HL-60/S4 treated with phorbol 12-myristate 13-acetate at 8.2 ng/mL for 4 days and 3 days (cell line): Measurements from ENCODE around the gene CCR3.

Experiments used
- in situ Hi-C: fragments of 300-500 bp; cut with MboI; formaldehyde crosslinking; loops from 2 replicates; pipeline ENCODE4 v1.15.0; 2022; ENCODE audit warnings: low sequenced_read_pairs

CCR3 gene

DNA sequence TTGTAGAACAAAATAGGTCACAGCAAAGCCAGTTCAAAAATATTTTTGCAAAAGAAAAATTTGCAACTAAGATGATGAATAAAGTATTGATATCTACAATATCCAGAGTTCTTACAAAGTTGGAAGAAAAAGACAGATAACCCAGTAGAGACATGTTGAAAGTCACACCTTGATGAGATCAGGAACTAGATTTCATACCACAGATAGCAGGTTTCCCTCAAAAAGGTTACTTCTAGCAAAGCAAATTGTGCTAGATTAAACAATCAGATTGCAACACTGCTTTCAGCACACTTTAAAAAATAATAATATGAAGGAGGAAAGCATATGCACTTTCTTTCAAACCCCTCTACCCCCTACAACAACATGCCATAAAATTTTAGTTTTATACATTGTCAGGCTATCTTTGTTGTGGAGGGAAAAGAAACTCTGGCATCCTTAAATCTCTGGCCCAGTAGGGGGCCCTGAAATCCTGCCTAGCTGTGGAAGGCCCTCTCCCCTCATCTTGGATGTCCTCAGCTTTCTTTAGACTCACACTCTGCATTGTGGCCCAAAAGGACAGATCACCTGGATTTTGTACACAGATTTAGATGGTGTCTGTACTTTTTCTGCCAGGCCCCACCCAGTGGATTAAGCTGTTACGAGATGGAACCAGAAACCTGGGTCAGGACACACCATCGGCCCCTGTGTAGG, 50.9 kb downstream of the CCR3 start:
- in situ Hi-C loops, result no loop called here

DNA sequence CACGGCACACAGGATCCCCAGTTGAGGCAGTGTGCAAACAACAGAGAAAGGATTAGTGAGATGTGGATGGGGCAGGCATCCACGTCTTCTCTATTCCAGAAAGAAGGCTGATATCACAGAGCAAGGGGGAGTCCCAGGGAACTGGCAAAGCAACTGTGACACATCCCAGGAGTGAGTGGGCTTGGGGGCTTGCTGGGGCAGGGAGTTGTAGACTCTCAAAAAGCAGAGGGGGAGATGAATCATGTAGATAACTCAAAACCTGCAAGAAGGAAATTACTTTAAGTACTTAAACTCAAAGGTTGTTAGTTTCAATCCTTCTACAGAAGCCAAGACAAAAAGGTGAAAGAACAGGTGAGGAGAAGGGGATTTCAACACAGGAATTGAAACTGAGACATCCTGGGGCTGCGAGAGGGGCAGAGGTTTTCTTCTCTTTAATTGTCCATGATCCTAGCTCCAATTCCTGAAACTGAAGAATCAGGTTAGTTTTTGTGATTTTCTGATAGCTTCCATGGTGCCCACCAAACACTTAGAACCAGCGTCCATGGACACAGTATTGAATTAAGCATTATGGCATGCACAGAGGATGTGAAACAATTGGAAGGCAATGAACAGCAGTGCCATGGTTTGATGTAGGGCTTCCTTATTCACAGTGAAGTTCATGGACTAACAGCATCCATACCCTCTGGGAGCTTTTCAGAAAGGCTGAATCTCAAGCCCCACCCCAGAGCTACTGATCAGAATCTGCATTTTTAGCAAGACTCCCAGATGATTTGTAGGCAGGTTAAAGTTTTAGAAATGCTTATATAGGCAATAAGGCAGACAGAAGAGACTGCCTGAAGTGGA, 52.0 kb downstream of the CCR3 start:
- in situ Hi-C loops, result no loop called here

DNA sequence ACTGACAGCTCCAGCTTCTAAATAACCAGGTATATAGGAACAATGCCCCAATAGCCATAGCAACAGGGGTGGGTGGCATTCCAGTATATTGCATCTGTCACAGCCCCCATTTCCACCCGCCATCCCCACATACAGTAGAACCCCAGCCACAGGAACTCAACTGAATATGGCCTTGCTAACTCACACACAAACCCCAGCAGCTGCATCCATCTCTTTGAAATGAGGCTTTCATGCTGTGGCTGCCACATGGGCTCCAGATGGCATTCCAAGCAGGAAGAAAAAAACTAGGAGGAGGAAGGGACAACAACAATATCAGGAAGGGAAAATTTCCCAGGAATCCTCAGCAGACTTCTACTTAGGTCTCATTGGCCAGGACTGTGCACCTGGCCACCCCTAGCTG, 54.6 kb downstream of the CCR3 start:
- in situ Hi-C loops, result no loop called here

DNA sequence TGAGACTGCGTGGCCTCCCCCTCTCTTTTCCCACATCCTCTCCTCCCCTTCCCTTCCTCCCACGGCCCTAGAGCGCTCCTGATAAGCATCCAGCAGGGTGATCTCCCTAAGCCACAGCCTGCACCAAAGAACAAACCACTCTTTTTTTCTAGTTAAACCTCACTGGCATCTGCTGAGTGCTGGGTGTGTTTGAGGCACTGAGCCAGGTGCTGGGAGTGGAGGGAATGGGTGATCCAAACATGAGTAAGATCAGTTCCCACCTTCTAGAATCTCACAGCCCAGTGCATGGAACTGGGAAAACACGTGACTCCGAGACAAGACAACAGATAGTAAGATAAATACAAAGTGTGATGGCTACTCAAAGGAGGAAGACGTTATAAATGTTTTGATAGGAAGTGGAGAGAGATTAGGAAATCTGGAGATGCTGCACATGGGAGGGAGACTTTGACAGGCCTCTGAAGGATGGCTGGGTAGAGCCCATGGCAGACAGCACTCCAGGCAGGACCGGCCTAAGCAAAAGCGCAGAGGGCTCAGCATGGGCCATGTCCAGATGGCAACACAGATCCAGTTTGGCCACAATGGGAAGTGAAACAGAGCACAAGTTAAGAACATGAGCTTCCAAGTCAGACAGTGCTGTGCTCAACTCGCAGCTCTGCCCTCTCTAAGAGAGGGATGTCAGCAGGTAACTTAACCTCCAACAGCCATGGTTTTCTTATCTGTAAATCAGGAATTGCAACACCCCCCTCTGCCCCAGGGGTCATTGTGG, 55.6 kb downstream of the CCR3 start:
- in situ Hi-C loops, result no loop called here

DNA sequence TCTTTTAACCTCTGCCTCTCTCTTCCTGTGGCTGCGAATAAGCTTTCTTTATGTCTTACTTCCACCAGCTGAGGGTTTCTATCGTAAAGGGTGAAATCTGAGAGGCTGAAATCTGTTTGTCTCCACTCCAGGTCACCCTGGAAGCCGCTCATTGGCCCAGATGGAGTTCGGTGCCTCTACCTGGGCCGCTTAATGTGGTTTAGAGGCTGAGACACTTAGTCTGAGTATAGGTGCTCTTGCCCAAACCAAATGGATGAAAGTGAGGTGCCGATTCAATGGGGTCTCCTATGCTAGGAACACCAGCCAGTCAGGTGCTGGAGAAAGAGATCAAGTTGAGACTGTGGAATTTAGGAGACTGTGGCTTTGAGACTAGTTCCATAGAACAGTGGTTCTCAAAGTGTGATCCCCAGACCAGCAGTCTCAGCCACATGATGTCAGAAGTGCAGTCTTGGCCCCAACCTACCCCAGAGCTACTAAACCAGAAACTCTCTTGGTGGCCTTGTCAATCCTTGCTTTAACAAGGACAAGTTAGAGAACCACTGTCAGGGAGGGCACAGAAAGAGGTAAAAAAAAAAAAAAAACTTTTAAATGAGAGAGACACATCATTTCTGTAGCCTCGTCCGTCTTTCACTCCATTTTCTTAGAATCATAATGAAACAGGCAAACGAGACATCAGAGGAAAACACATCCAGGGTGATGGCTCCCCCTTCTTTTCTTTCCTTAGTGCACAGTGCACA, 56.8 kb downstream of the CCR3 start:
- in situ Hi-C loops, result no loop called here

DNA sequence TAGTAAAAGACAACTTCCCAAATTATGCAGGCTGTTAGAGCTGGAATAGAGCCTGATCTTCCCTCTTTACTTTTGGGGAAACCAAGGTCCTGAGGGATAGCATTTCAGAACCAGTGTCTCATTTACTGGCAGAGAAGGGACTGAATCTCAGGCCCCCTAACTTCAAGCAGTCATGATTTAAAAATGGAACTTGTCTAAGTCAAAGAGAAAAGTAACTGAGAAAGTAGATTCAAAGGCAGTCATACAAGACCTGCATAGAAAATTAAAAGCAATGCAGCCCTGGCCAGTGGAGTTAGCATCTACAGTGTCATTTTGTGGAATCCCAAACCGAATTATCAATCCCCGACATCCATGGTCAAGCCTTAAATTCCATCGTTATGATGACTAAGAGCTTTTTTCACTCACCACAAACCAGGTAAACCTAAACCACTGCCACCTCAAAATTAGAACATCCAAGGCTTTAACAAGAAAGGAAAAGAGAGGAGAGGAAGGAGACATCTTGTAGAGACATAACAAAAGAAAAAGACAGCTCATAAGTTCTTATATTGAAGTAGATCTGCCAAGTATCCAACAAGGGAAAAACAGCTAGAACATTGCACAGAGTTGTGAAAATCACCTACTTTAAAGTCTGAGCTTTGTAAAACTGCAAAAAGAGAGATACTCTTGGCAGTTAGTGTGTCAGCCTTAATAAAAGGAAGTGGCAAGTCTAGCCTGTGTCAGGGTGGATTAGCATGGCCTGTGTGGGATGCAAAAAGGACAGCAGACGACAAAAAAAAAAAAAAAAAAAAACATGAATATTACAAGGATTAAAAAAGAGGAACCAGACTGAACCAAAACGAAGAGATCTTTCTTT, 57.6 kb downstream of the CCR3 start:
- in situ Hi-C loops, result no loop called here

DNA sequence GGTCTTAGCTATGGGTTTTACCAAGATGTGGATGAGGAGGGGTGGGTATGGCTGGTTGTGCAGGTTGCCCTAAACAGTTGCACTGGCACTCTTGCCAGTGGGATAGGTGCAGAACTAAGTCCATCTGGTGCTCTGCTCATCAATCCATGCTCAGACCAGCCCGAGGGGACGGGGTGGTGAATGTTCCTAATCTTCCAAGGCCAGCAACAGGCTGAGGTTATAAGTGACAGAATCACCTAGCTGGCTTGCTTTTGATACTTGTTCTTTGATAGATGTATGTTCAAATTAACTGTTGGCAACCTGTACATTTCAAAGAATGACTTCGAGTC, 58.2 kb downstream of the CCR3 start:
- in situ Hi-C loops, result no loop called here

DNA sequence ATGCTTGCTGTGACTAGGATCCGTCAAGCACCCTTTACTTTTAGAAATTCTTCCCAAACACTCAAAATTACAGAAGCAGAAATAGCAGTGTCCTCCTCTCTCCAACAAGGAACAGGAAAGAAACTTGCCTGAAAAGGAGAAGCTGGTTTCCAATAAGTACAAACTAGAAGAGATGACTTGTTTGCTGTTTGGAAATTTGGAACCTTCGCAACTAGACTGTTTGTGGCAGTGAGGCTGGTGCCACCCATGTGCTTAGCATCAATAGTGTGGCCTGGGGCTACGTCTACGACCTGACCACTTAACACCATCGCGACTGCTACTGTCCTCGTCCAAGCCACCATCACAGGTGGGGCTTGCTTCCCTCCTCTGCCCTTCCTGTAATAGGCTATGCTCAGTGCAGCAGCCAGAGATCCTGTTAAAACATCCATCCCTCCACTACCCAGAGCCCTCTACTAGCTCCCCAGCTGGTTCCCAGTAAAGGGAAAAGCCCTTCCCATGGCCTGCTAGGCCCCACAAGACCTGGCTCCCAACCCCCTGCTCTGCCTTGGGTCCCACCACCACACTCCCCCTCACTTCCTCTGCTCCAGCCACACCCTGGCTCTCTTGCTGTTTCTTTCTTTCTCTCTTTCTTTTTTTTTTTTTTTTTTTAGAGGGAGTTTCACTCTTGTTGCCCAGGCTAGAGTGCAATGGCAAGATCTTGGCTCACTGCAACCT, 59.0 kb downstream of the CCR3 start:
- in situ Hi-C loops, result no loop called here

DNA sequence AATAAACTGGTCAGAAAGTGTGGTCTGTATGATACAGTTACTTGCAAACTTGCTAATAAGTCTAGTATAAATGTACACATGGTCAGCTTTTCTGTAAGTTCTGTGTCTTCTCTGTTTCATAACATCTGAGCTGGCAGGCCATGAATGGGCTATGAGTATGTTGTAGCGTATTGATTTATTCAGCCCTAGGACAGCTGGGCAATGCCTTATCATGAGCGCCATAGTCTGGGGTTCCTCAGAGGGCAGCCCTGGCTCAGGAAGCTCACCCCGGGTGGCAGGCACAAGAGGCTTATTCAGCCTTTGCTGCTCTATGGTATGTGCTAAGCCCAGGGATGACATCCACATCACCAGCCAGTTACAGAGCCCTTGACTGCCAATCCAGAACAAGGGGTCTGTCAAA, 61.0 kb downstream of the CCR3 start:
- in situ Hi-C loops, result no loop called here

DNA sequence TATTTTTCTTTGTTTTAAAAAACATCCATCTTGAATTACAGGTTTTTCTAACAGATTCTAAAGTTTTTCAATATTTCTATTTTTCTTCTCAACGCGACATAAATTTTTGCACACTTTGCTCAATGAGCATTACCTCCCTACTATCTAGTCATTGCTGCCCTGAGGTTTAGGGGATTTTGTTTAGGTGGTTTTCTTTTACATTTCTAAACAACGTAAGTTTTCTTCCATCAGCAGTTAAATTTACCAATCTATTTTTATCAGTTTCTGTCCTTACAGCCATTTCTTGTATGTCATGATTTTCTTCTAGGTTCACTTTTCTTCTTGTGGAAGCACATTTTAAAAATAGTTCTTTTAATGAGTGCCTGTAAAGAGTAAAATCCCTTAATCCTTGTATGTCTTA, 62.5 kb downstream of the CCR3 start:
- in situ Hi-C loops, result no loop called here

DNA sequence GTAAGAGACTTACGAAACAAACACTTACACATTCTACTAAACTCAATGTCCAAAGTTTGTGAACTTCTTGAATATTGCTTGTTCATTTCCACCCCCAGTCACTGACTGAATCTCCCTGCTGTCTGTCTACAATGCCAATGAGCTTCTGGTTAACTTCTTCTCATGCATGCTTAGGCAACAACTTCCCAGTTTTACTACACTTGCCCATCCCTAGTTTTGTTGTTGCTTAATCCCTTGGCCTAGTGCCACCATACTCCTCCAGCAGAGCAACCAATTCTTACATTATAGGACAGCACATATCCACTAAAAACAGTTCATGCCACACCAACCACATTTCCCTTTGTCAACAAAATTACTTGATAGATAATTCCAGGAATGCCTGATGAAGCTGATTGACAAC, 70.7 kb downstream of the CCR3 start:
- in situ Hi-C loops, result no loop called here

DNA sequence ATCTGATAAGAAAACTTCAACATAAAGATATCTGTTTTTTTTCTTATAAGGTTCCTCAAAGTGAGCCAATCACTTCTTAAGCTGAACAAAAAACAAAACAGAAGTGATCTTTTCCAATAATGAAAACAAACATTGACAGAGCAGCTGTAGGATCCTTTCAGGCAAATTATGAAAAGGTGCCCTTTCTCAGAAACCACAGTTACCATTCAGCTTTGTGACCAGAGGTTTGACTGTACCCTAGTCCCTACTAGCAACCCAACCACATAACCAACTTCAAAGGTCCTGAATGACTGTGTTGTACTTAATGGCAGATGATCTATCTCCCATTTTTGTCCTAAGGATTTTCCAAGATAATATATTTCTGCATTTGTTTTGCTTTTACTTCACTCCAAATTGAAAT, 72.3 kb downstream of the CCR3 start:
- in situ Hi-C loops, result no loop called here

DNA sequence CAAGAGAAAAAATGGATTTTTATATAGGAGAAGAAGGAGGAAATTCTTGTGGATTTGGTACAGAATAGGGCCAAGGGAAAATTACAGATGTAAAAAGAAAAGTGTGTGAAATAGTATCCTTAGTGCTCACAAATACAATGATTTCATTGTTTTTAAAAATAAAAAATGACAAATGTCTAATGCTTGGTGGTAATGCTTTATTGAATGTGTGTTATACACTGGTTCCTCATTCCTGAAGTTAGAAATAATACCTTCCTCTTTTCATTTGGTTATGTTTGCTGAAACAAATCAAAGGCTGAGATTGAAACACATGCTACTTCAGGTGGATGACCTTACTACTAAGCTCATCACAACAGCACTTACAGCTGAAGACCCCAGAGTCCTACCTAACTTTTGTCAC, 73.9 kb downstream of the CCR3 start:
- in situ Hi-C loops, result no loop called here
